ENCODE data around the gene TRPC4AP.

- TF ChIP-seq, protein P1, sequence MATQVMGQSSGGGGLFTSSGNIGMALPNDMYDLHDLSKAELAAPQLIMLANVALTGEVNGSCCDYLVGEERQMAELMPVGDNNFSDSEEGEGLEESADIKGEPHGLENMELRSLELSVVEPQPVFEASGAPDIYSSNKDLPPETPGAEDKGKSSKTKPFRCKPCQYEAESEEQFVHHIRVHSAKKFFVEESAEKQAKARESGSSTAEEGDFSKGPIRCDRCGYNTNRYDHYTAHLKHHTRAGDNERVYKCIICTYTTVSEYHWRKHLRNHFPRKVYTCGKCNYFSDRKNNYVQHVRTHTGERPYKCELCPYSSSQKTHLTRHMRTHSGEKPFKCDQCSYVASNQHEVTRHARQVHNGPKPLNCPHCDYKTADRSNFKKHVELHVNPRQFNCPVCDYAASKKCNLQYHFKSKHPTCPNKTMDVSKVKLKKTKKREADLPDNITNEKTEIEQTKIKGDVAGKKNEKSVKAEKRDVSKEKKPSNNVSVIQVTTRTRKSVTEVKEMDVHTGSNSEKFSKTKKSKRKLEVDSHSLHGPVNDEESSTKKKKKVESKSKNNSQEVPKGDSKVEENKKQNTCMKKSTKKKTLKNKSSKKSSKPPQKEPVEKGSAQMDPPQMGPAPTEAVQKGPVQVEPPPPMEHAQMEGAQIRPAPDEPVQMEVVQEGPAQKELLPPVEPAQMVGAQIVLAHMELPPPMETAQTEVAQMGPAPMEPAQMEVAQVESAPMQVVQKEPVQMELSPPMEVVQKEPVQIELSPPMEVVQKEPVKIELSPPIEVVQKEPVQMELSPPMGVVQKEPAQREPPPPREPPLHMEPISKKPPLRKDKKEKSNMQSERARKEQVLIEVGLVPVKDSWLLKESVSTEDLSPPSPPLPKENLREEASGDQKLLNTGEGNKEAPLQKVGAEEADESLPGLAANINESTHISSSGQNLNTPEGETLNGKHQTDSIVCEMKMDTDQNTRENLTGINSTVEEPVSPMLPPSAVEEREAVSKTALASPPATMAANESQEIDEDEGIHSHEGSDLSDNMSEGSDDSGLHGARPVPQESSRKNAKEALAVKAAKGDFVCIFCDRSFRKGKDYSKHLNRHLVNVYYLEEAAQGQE (IDR thresholded peaks at IDR 0.05; ENCODE audit: low read depth) = no peak
- TF ChIP-seq EZH2phosphoT487 (IDR thresholded peaks at IDR 0.05; ENCODE audit: borderline replicate concordance) (no peak), POLR2A (IDR thresholded peaks at IDR 0.05; ENCODE audit: borderline replicate concordance, extremely low read depth, insufficient read depth, insufficient read length) (no peak), POLR2AphosphoS5 (IDR thresholded peaks at IDR 0.05; ENCODE audit: low read depth, low read length) (no peak)
- TF ChIP-seq, protein P2, sequence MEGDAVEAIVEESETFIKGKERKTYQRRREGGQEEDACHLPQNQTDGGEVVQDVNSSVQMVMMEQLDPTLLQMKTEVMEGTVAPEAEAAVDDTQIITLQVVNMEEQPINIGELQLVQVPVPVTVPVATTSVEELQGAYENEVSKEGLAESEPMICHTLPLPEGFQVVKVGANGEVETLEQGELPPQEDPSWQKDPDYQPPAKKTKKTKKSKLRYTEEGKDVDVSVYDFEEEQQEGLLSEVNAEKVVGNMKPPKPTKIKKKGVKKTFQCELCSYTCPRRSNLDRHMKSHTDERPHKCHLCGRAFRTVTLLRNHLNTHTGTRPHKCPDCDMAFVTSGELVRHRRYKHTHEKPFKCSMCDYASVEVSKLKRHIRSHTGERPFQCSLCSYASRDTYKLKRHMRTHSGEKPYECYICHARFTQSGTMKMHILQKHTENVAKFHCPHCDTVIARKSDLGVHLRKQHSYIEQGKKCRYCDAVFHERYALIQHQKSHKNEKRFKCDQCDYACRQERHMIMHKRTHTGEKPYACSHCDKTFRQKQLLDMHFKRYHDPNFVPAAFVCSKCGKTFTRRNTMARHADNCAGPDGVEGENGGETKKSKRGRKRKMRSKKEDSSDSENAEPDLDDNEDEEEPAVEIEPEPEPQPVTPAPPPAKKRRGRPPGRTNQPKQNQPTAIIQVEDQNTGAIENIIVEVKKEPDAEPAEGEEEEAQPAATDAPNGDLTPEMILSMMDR (IDR thresholded peaks at IDR 0.05 in 2 of 3, conservative IDR thresholded peaks at IDR 0.05 in 1 of 3; ENCODE audit: borderline replicate concordance in 1 of 3, insufficient read depth in 1 of 3, low read depth in 2 of 3, low read length in 2 of 3) = no peak
Measured at GRCh38 chr20:35065181-35065580, 27.4 kb downstream of the TRPC4AP start.
